ENCODE results near the gene MRPL18. TPM values are rescaled to one million over a fixed set of nuclear protein-coding genes. Genes with fewer than 3 reads are reported as not detected.
"Not testable (repeated sequence)": the region's sequence is repeated elsewhere in the genome, so short reads cannot be mapped to it uniquely, and the experiment has no call there.

MRPL18 gene
- total RNA-seq: 10 to 100 TPM; 35.0 to 84.0 TPM

- DNase-seq (peak; percentile 91 to 97 (median 96)), ATAC-seq (peak; percentile 87)
- Histone ChIP-seq H3K27ac (peak within 1 kb of the TSS; percentile 93 to 100 (median 98)), H3K36me3 (replicated peaks in 1 of 2; ENCODE audit: insufficient read depth in 1 of 2, low read depth in 2 of 2) (peaks cover 0 to 4% of the 10 kb centered on the region in 2 donors), H3K4me1 (peaks cover 50% of the 10 kb centered on the region), H3K27me3 (no peaks in the 10 kb centered on the region), H3K9me3 (no peaks in the 10 kb centered on the region), H3K4me3 (peak within 1 kb of the TSS; percentile 96 to 98)
- TF ChIP-seq CTCF (IDR thresholded peaks at IDR 0.05): peak in 1 of 7 experiments; percentile 7
- peak; percentile 55 to 87 (median 75) for TF ChIP-seq POLR2A (IDR thresholded peaks at IDR 0.05)
- intact Hi-C loops (cut with DNase I): no loop called here
- 0% methylated on average over 15 to 56 of the region's 56 CpGs for WGBS, 2 donors
Observed at GRCh38 chr6:159790149-159790955, at the start of gene MRPL18. Gene MRPL18 (plus strand): TSS chr6:159790467. CDS start chr6:159790588, 121 bp downstream.

GRCh38 chr6:159742165-159742564, 48.1 kb upstream of the MRPL18 start:
- peaks cover 8 to 40% of the 10 kb centered on the region in 2 donors for H3K36me3 ChIP-seq (replicated peaks in 1 of 2; ENCODE audit: insufficient read depth in 1 of 2, low read depth in 2 of 2)
- TF ChIP-seq CTCF (IDR thresholded peaks at IDR 0.05) (no peak), POLR2A (IDR thresholded peaks at IDR 0.05) (no peak)
- no peaks in the 10 kb centered on the region for H3K27me3 ChIP-seq
- DNase-seq (no peak), ATAC-seq (no peak)
- H3K4me3 ChIP-seq: no peak overlapping the region
- WGBS, 2 donors: 45 to 51% methylated on average over 1 of the region's 1 CpG
- peaks cover 5% of the 10 kb centered on the region for H3K4me1 ChIP-seq
- H3K27ac ChIP-seq: no peak overlapping the region
- intact Hi-C loops (cut with DNase I): loop anchor here (10.0 kb wide), 1 partner anchor 57 kb away; no protein-coding TSS in a partner anchor
- H3K9me3 ChIP-seq: no peaks in the 10 kb centered on the region

GRCh38 chr6:159745081-159745480, 45.2 kb upstream of the MRPL18 start:
- intact Hi-C loops (cut with DNase I): loop anchor here (10.0 kb wide), 1 partner anchor 60 kb away; no protein-coding TSS in a partner anchor
- Histone ChIP-seq H3K9me3 (no peaks in the 10 kb centered on the region), H3K4me3 (no peak overlapping the region), H3K4me1 (no peaks in the 10 kb centered on the region), H3K27me3 (no peaks in the 10 kb centered on the region), H3K36me3 (replicated peaks in 1 of 2; ENCODE audit: insufficient read depth in 1 of 2, low read depth in 2 of 2) (peaks cover 4 to 43% of the 10 kb centered on the region in 2 donors), H3K27ac (no peak overlapping the region)
- whole genome bisulfite sequencing, 2 donors: 77 to 82% methylated on average over 7 of the region's 7 CpGs
- ATAC-seq (no peak), DNase-seq (no peak)
- TF ChIP-seq POLR2A (IDR thresholded peaks at IDR 0.05) (no peak), CTCF (IDR thresholded peaks at IDR 0.05) (no peak)

- no peak overlapping the region for H3K27ac ChIP-seq
- no peaks in the 10 kb centered on the region for H3K9me3 ChIP-seq
- H3K27me3 ChIP-seq: no peaks in the 10 kb centered on the region
- H3K4me1 ChIP-seq: no peaks in the 10 kb centered on the region
- peaks cover 9 to 45% of the 10 kb centered on the region in 2 donors for H3K36me3 ChIP-seq (replicated peaks in 1 of 2; ENCODE audit: insufficient read depth in 1 of 2, low read depth in 2 of 2)
- ATAC-seq (no peak), DNase-seq (no peak)
- TF ChIP-seq CTCF (IDR thresholded peaks at IDR 0.05) (no peak), POLR2A (IDR thresholded peaks at IDR 0.05) (no peak)
- 59 to 67% methylated on average over 1 of the region's 1 CpG for WGBS, 2 donors
- no peak overlapping the region for H3K4me3 ChIP-seq
- intact Hi-C loops (cut with DNase I): loop anchor here (10.0 kb wide), 1 partner anchor 62 kb away; no protein-coding TSS in a partner anchor
Observed at GRCh38 chr6:159746759-159747158, 43.5 kb upstream of the MRPL18 start.

GRCh38 chr6:159748127-159748526, 42.1 kb upstream of the MRPL18 start:
- ATAC-seq: not testable (repeated sequence)
- intact Hi-C loops (cut with DNase I): loop anchor here (10.0 kb wide), 1 partner anchor 63 kb away; no protein-coding TSS in a partner anchor

More at GRCh38 chr6:159748127-159748526, 42.1 kb upstream of the MRPL18 start:
- peaks cover 9 to 45% of the 10 kb centered on the region in 2 donors for H3K36me3 ChIP-seq (replicated peaks in 1 of 2; ENCODE audit: insufficient read depth in 1 of 2, low read depth in 2 of 2)
- not testable (repeated sequence) for H3K4me3 ChIP-seq, H3K27ac ChIP-seq, H3K27me3 ChIP-seq, DNase-seq, H3K9me3 ChIP-seq, H3K4me1 ChIP-seq
- 70 to 71% methylated on average over 7 of the region's 7 CpGs for WGBS, 2 donors

Measured in body of pancreas (tissue), 4 donors.